BE2C (cell line): Measurements from ENCODE around the gene NCBP3.

Experiments used
- DNase-seq: peaks from one replicate; pipeline ENCODE4 v3.0.0-alpha.2; 2020
- H3K27me3 ChIP-seq: fragments of 250-450 bp; sonication (Bioruptor Pico); 2 replicates; pipeline ENCODE4 v1.5.1; 2020; ENCODE audit warnings: mild to moderate bottlenecking
- H3K36me3 ChIP-seq: fragments of 250-450 bp; sonication (Bioruptor Pico); 2 replicates; pipeline ENCODE4 v1.5.1; 2020; ENCODE audit warnings: mild to moderate bottlenecking
- H3K4me1 ChIP-seq: fragments of 250-450 bp; sonication (Bioruptor Pico); 2 replicates; pipeline ENCODE4 v1.5.1; 2020
- H3K4me3 ChIP-seq: 2 replicates; pipeline ENCODE4 v1.5.1; 2011; ENCODE audit warnings: low read depth, low read length
- H3K9me3 ChIP-seq: fragments of 250-450 bp; sonication (Bioruptor Pico); 2 replicates; pipeline ENCODE4 v1.5.1; 2020
- TF ChIP-seq, protein P1 (sequence below): IDR thresholded peaks from 2 replicates; pipeline ENCODE4 v1.5.1; 2012; ENCODE audit warnings: mild to moderate bottlenecking, low read depth, low read length

Gene NCBP3

DNA sequence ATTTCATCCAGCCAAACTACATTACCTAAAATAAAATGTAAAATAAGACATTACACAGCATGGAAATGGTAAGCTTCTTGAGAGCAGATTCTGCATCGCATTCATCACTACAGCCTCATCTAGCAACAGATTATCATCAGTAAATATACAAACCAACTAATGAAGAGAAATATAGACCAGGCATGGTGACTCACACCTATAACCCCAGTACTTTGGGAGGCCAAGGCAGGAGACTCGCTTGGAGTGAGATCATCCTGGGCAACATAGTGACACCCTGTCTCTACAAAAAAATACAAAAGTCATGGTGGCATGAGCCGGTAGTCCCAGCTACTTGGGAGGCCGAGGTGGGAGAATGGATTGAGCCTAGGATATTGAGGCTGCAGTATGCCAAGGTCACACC, 19.9 kb downstream of the NCBP3 start:
- TF ChIP-seq, protein P1, sequence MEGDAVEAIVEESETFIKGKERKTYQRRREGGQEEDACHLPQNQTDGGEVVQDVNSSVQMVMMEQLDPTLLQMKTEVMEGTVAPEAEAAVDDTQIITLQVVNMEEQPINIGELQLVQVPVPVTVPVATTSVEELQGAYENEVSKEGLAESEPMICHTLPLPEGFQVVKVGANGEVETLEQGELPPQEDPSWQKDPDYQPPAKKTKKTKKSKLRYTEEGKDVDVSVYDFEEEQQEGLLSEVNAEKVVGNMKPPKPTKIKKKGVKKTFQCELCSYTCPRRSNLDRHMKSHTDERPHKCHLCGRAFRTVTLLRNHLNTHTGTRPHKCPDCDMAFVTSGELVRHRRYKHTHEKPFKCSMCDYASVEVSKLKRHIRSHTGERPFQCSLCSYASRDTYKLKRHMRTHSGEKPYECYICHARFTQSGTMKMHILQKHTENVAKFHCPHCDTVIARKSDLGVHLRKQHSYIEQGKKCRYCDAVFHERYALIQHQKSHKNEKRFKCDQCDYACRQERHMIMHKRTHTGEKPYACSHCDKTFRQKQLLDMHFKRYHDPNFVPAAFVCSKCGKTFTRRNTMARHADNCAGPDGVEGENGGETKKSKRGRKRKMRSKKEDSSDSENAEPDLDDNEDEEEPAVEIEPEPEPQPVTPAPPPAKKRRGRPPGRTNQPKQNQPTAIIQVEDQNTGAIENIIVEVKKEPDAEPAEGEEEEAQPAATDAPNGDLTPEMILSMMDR, result no peak
- no peaks in the 10 kb centered on the region for H3K27me3 ChIP-seq
- no peak for DNase-seq
- H3K4me3 ChIP-seq, result no peak overlapping the region
- no peaks in the 10 kb centered on the region for H3K4me1 ChIP-seq
- H3K9me3 ChIP-seq, result no peaks in the 10 kb centered on the region
- H3K36me3 ChIP-seq, result peaks cover 8% of the 10 kb centered on the region

DNA sequence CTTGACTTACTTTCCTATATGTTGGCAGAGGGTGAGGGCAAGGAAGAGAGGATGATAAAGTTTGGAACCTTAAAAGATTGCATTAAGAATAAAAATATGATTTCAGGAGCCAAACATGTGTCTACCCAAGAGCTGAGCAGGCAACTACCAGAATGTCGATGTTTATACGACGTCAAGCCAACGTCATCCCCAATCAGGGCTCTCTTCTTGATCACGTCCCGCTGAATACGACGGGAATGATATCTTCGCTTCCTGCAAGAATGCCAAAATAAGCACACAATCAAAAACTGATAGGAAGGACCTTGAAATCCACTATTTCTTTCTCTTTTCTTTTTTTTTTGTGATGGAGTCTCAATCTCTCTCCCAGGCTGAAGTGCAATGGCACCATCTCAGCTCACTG, 24.9 kb downstream of the NCBP3 start:
- H3K4me3 ChIP-seq, result no peak overlapping the region
- DNase-seq, result no peak
- no peaks in the 10 kb centered on the region for H3K4me1 ChIP-seq
- H3K36me3 ChIP-seq, result peaks cover 6% of the 10 kb centered on the region
- H3K27me3 ChIP-seq, result no peaks in the 10 kb centered on the region
- TF ChIP-seq, protein P1, result no peak
- no peaks in the 10 kb centered on the region for H3K9me3 ChIP-seq

DNA sequence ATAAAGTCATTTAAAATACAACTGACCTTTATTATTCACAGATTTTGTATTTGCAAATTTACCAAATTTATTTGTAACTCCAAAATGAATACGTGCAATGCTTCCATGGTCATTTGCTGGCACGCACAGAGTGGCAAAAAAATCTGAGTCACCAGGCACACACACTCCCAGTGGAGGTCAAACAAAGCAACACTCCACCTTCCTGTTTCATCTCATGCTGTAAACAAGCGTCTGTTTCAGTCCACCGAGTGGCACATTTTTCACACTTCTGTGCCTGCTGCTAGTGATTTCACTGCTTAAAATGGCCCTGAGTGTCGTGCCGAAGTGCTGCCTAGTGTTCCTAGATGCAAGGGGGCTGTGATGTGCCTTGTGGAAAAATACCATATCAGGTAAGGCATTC, 27.3 kb downstream of the NCBP3 start:
- TF ChIP-seq, protein P1, result no peak
- no peaks in the 10 kb centered on the region; the same call in 1 of the 2 replicates for H3K36me3 ChIP-seq
- H3K9me3 ChIP-seq, result no peaks in the 10 kb centered on the region
- H3K4me3 ChIP-seq, result no peak overlapping the region
- H3K27me3 ChIP-seq, result no peaks in the 10 kb centered on the region
- H3K4me1 ChIP-seq, result no peaks in the 10 kb centered on the region
- no peak for DNase-seq

DNA sequence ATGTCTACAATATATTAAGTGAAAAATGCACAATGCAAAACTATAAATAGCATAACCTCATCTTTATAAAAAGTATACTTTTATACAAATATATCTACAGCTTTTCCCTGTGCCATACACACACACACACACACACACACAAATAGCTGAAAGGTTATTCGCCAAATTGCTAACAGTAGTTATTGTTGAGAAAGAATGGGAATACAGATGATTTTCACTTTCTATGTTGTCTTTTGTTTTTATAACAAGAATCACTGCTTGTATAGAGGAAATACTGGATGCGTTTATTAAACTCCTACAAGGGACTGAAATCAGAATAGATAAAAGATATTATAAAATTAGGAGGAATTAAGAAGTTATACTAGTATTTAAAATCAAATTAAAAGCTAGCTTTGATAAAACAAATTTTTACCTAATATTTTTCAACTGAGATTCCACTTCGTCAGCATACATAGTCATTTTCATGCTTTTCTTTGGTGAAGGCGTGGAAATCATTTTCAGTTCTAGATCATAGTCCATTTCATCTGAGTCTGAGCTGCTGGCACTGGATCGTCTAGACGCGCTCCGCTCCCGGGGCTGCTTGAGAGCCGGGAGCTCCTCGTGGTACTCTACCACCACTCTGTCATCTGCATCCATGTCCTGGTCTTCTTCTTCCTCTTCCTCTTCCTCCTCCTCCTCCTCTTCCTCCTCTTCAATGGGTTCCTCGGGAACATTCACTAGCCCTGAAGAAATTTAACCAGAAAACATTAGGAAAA, 28.0 kb downstream of the NCBP3 start:
- H3K36me3 ChIP-seq, result no peaks in the 10 kb centered on the region; the same call in 1 of the 2 replicates

DNA sequence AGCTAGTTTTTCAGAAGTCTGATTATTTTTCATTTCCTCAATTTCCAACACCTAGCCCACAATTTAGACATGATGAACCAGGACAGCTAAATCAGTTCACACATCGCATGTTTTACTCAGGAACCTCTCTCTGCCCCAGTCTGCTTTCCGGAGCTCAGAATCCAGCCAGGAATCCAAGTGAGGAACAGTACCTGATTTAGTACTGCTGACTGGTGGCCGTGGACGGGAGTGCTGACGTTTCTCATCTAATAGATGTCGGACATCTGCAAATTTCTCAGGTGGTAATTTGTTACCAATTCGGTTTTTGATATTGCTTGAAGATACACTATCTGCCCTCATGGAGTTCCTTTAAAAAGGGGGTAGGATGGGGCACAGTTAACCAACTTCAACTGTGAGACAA, 30.1 kb downstream of the NCBP3 start:
- H3K4me1 ChIP-seq, result no peaks in the 10 kb centered on the region
- no peaks in the 10 kb centered on the region for H3K9me3 ChIP-seq
- H3K27me3 ChIP-seq, result no peaks in the 10 kb centered on the region
- no peak overlapping the region for H3K4me3 ChIP-seq
- H3K36me3 ChIP-seq, result no peaks in the 10 kb centered on the region; the same call in 1 of the 2 replicates
- TF ChIP-seq, protein P1, result no peak
- no peak for DNase-seq

More for the DNA sequence above, 28.0 kb downstream of the NCBP3 start:
- no peak for DNase-seq
- no peaks in the 10 kb centered on the region for H3K4me1 ChIP-seq
- H3K27me3 ChIP-seq, result no peaks in the 10 kb centered on the region
- no peak overlapping the region for H3K4me3 ChIP-seq
- TF ChIP-seq, protein P1, result no peak
- H3K9me3 ChIP-seq, result no peaks in the 10 kb centered on the region

DNA sequence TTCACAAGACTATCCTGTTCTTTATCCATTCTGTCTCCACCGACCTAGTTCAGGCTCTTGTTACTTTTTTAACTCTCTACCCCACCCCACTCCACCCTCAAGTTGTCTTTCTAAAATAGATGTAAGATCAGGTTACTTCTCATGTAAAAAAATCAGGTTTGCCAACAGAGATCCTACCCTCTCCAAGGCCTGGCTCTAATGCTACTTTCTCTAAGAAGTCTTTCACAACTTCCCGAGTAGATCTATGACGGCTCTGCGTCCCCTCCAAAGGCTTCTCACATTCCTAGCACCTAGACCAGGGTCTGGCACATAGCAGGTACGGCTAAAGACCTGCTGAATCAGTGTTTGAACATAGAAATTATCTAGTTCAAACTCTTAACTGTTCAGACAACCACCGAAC, 30.9 kb downstream of the NCBP3 start:
- Histone ChIP-seq H3K9me3 (no peaks in the 10 kb centered on the region), H3K4me1 (no peaks in the 10 kb centered on the region), H3K4me3 (no peak overlapping the region), H3K36me3 (no peaks in the 10 kb centered on the region; the same call in 1 of the 2 replicates), H3K27me3 (no peaks in the 10 kb centered on the region)
- no peak for DNase-seq
- TF ChIP-seq, protein P1, result no peak
